K562 (cell line): ENCODE measurements around the gene SPATS1. TPM values are rescaled to one million over a fixed set of nuclear protein-coding genes. Genes with fewer than 3 reads are reported as not detected.
A peak's percentile ranks its signal among the peaks of the same experiment; 100 is the strongest.

Source experiments
- ARHGAP35 ChIP-seq: fragments of 450-650 bp; IDR thresholded peaks from 2 replicates; pipeline ENCODE4 v1.6.1; 2018; ENCODE audit not compliant: partially characterized antibody
- ARID3A ChIP-seq: IDR thresholded peaks from 2 replicates; pipeline ENCODE4 v1.6.1; 2012; ENCODE audit warnings: low read depth, low read length, improper control_type of control experiment, borderline replicate concordance
- CBFB ChIP-seq: sonication (generic); formaldehyde crosslinking; IDR thresholded peaks from 2 replicates; pipeline ENCODE4 v1.4.0; 2020; ENCODE audit warnings: mild to moderate bottlenecking, missing genetic modification reagents
- CBX1 ChIP-seq: sonication (generic); IDR thresholded peaks from 2 replicates; pipeline ENCODE4 v1.6.1; 2016; ENCODE audit warnings: antibody characterized with exemption, low read depth, mild to moderate bottlenecking
- CCNT2 ChIP-seq: IDR thresholded peaks from 2 replicates; pipeline ENCODE4 v1.6.1; 2011; ENCODE audit warnings: borderline replicate concordance, low read depth, mild to moderate bottlenecking, moderate library complexity, mixed read lengths, low read length; ENCODE audit not compliant: insufficient read length; ENCODE audit errors: extremely low read depth
- IRF1 ChIP-seq: sonication (generic); formaldehyde crosslinking; IDR thresholded peaks from 2 replicates; pipeline ENCODE4 v1.8.0; 2022; ENCODE audit warnings: missing genetic modification reagents, mild to moderate bottlenecking, borderline replicate concordance
- KDM4B ChIP-seq, 2 experiments: fragments of 450-650 bp in 1 of 2; sonication (generic) in 1 of 2; IDR thresholded peaks; 2 replicates each; pipeline ENCODE4 v1.6.1; 2016 to 2017; ENCODE audit warnings: borderline replicate concordance in 2 of 2, antibody characterized with exemption in 1 of 2, low read depth in 1 of 2, mild to moderate bottlenecking in 1 of 2
- NR2F6 ChIP-seq: fragments of 450-650 bp; formaldehyde crosslinking; IDR thresholded peaks from 2 replicates; pipeline ENCODE4 v1.4.0; 2020; ENCODE audit warnings: mild to moderate bottlenecking
- PPARD ChIP-seq: fragments of 250-450 bp; sonication (Bioruptor Pico); IDR thresholded peaks from 2 replicates; pipeline ENCODE4 v1.8.0; 2022; ENCODE audit warnings: inconsistent platforms, mild to moderate bottlenecking, moderate library complexity
- PURB ChIP-seq: sonication (generic); formaldehyde crosslinking; IDR thresholded peaks from 2 replicates; pipeline ENCODE4 v1.9.0; 2021; ENCODE audit warnings: low read depth, mild to moderate bottlenecking, missing genetic modification reagents
- SMAD4 ChIP-seq: fragments of 250-450 bp; sonication (Bioruptor Pico); conservative IDR thresholded peaks from 2 replicates; pipeline ENCODE4 v1.8.0; 2021; ENCODE audit warnings: inconsistent platforms, mild to moderate bottlenecking, moderate library complexity
- SNRNP70 ChIP-seq: fragments of 200-400 bp; formaldehyde crosslinking; optimal IDR thresholded peaks from 2 replicates; pipeline ENCODE3; 2017; ENCODE audit warnings: low read depth, low read length
- SP2 ChIP-seq: IDR thresholded peaks from 2 replicates; pipeline ENCODE4 v1.6.1; 2011; ENCODE audit warnings: mild to moderate bottlenecking, low read depth, low read length, moderate library complexity; ENCODE audit not compliant: poor library complexity, severe bottlenecking; ENCODE audit errors: extremely low read depth
- TEAD4 ChIP-seq, 2 experiments: sonication (generic) in 1 of 2; formaldehyde crosslinking in 1 of 2; IDR thresholded peaks; 2 replicates each; pipeline versions ENCODE4 v1.6.1 to v1.8.0; 2012 to 2022; ENCODE audit warnings: borderline replicate concordance in 1 of 2, inconsistent platforms in 1 of 2, low read length in 1 of 2, mild to moderate bottlenecking in 1 of 2, missing genetic modification reagents in 1 of 2
- YBX1 ChIP-seq: fragments of 450-650 bp; IDR thresholded peaks from 2 replicates; pipeline ENCODE4 v1.7.1; 2016; ENCODE audit warnings: mild to moderate bottlenecking
- ZBTB8A ChIP-seq: fragments of 450-650 bp; IDR thresholded peaks from 2 replicates; pipeline ENCODE4 v1.6.1; 2018; ENCODE audit warnings: mild to moderate bottlenecking, moderate library complexity; ENCODE audit not compliant: partially characterized antibody
- ZNF12 ChIP-seq: sonication (generic); formaldehyde crosslinking; IDR thresholded peaks from 2 replicates; pipeline ENCODE4 v1.4.0; 2020; ENCODE audit warnings: mild to moderate bottlenecking, missing genetic modification reagents
- ZNF174 ChIP-seq: fragments of 250-450 bp; sonication (Bioruptor Pico); IDR thresholded peaks from 2 replicates; pipeline ENCODE4 v1.4.0; 2020; ENCODE audit warnings: mild to moderate bottlenecking
- ZNF24 ChIP-seq: fragments of 450-650 bp; IDR thresholded peaks from 2 replicates; pipeline ENCODE4 v1.6.1; 2016
- ZNF316 ChIP-seq: fragments of 450-650 bp; IDR thresholded peaks from 2 replicates; pipeline ENCODE4 v1.6.1; 2016
- ZNF324 ChIP-seq: fragments of 250-450 bp; sonication (Bioruptor Pico); IDR thresholded peaks from 2 replicates; pipeline ENCODE4 v1.4.0; 2020; ENCODE audit warnings: mild to moderate bottlenecking
- ZNF717 ChIP-seq: fragments of 250-450 bp; sonication (Bioruptor Pico); IDR thresholded peaks from 2 replicates; pipeline ENCODE4 v1.5.0; 2021
- polyA plus RNA-seq, 8 experiments: library from polyadenylated mRNA; depleted of rRNA in 4 of 8; stranded (reverse) in 5 of 8; unstranded in 3 of 8; fragments of >200 nt; fragmentation: Nextera tagmentation in 2 of 8; fragmentation: Illumina TruSeq in 1 of 8; extraction: Ambion mirVana in 2 of 8; extraction: Trizol in 1 of 8; gene quantifications; 2 replicates each; pipeline versions ENCODE4 v1.2.1 to v1.2.3, GENCODE V29; 2011 to 2014; ENCODE audit warnings: inconsistent platforms in 1 of 8, missing spikeins in 1 of 8
- total RNA-seq, 7 experiments: library from RNA; depleted of rRNA in 6 of 7; stranded (reverse); fragments of >200 nt in 6 of 7; fragmentation: Illumina TruSeq in 2 of 7; extraction: Trizol in 2 of 7; gene quantifications; 2 replicates each; pipeline versions ENCODE4 v1.2.1 to v1.2.3, GENCODE V29; 2011 to 2021; ENCODE audit warnings: low replicate concordance in 1 of 7

Gene SPATS1
- total and polyA plus RNA-seq, 9 of the 15 experiments (the other 6 are each of a cell fraction or from before 2014, with no cell fraction given), result not detected

GRCh38 chr6:44387346-44388134 lies 45.1 kb downstream of the SPATS1 start, which contains the start of gene CDC5L (continued):
- no peak for TF ChIP-seq YBX1
- no peak for TF ChIP-seq KDM4B (IDR thresholded peaks at IDR 0.05; ENCODE audit: borderline replicate concordance in 2 of 2, low read depth in 1 of 2)
- no peak for TF ChIP-seq ZNF316
- TF ChIP-seq ZNF24, result no peak
- 0 out of 2 replicates have a peak, but pooled peaks have one; percentile 18 for TF ChIP-seq ZNF324 (CRISPR knock-in tag)
- TF ChIP-seq SP2, result no peak
- TF ChIP-seq ARID3A, result no peak
- no peak for TF ChIP-seq ZBTB8A
- no peak for TF ChIP-seq ZNF174 (CRISPR knock-in tag)
- no peak for TF ChIP-seq SNRNP70
- no peak for TF ChIP-seq PURB (CRISPR knock-in tag)
- peak; percentile 99 for TF ChIP-seq ARHGAP35
- peak; percentile 42; the same call in 1 of the 2 replicates for TF ChIP-seq TEAD4 (IDR thresholded peaks at IDR 0.05; ENCODE audit: low read length)
- TF ChIP-seq TEAD4 (CRISPR knock-in tag; IDR thresholded peaks at IDR 0.05; ENCODE audit: borderline replicate concordance), result 0 out of 2 replicates have a peak, but pooled peaks have one; percentile 85
- TF ChIP-seq PPARD (CRISPR knock-in tag), result no peak
- TF ChIP-seq ZNF12 (CRISPR knock-in tag), result 0 out of 2 replicates have a peak, but pooled peaks have one; percentile 31
- TF ChIP-seq CBX1, result no peak
- no peak for TF ChIP-seq CCNT2
- peak; percentile 59 for TF ChIP-seq SMAD4 (CRISPR knock-in tag)
- no peak for TF ChIP-seq CBFB
- no peak for TF ChIP-seq ZNF717 (CRISPR knock-in tag)
- TF ChIP-seq NR2F6, result peak; percentile 83; the same call in 1 of the 2 replicates
- no peak for TF ChIP-seq IRF1
